Nephron progenitor cell (in vitro differentiated cells): ENCODE data around the gene RPA1.

Experiments
- DNase-seq: peaks from one replicate; pipeline ENCODE4 v3.0.0; 2021
- H3K27ac Mint-ChIP-seq: 2 replicates; pipeline ENCODE4 v1.8.0; 2021; ENCODE audit warnings: mild to moderate bottlenecking, moderate library complexity, mixed read lengths
- H3K27me3 Mint-ChIP-seq: 2 replicates; pipeline ENCODE4 v1.8.0; 2021; ENCODE audit warnings: mild to moderate bottlenecking, low read depth, mixed read lengths; ENCODE audit not compliant: poor library complexity
- H3K36me3 Mint-ChIP-seq: 2 replicates; pipeline ENCODE4 v1.8.0; 2021; ENCODE audit warnings: low read depth, mixed read lengths
- H3K4me1 Mint-ChIP-seq: 2 replicates; pipeline ENCODE4 v1.8.0; 2021; ENCODE audit warnings: mixed read lengths
- H3K4me3 Mint-ChIP-seq: 2 replicates; pipeline ENCODE4 v1.8.0; 2021; ENCODE audit warnings: mild to moderate bottlenecking, moderate library complexity, mixed read lengths
- H3K9me3 Mint-ChIP-seq: 2 replicates; pipeline ENCODE4 v1.8.0; 2021; ENCODE audit warnings: mild to moderate bottlenecking, moderate library complexity, mixed read lengths
- TF ChIP-seq, protein P1 (sequence below): fragments of 200-600 bp; sonication (generic); IDR thresholded peaks from 2 replicates; pipeline ENCODE4 v1.5.0; 2021; ENCODE audit warnings: antibody characterized with exemption

RPA1 gene

DNA sequence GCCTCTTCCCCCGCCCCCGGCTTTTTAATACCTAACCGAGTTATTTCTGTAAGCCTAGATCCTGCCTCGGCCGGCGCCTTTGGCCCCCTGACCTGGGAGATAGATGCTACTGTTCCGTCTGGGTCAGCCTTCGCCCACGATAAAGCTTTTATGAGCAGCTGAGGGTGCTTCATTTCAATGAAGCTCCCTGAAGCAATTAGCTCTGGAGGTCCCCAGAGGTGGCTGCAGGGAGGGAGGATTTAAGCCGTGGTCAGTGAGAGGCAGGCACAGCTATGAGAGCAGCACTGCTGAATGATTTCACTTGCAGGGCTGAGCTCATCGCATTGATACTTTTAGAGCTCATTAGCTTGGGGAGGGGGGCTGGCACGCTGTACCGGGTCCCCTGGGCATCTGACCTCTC, 89.4 kb downstream of the RPA1 start:
- H3K36me3 Mint-ChIP-seq = no peaks in the 10 kb centered on the region
- no peak overlapping the region for H3K4me3 Mint-ChIP-seq
- peaks cover 51% of the 10 kb centered on the region for H3K4me1 Mint-ChIP-seq
- peak overlapping the region; percentile 49 for H3K27ac Mint-ChIP-seq
- H3K27me3 Mint-ChIP-seq = peaks cover 36% of the 10 kb centered on the region
- no peak for DNase-seq
- H3K9me3 Mint-ChIP-seq = no peaks in the 10 kb centered on the region
- TF ChIP-seq, protein P1, sequence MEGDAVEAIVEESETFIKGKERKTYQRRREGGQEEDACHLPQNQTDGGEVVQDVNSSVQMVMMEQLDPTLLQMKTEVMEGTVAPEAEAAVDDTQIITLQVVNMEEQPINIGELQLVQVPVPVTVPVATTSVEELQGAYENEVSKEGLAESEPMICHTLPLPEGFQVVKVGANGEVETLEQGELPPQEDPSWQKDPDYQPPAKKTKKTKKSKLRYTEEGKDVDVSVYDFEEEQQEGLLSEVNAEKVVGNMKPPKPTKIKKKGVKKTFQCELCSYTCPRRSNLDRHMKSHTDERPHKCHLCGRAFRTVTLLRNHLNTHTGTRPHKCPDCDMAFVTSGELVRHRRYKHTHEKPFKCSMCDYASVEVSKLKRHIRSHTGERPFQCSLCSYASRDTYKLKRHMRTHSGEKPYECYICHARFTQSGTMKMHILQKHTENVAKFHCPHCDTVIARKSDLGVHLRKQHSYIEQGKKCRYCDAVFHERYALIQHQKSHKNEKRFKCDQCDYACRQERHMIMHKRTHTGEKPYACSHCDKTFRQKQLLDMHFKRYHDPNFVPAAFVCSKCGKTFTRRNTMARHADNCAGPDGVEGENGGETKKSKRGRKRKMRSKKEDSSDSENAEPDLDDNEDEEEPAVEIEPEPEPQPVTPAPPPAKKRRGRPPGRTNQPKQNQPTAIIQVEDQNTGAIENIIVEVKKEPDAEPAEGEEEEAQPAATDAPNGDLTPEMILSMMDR = no peak

DNA sequence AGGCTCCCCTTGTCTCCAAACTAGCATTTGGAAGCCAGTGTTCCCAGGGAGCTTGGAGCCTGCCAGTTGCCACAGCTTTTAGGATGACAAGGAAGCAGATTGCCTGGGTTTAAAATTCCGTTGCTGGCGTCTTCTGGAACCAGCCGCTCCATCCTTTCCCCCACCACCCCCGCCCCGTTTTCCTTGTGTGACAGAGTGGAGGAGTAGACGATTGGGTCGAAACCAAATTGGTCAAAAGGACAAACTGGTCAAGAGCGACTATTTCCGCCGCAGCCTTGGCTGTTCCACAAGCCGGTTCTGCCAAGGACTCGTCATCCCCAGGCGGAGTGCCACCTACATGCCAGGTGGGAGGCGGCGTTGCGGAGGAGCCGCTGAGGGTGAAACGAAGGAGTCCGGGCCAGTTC, 91.1 kb downstream of the RPA1 start:
- no peaks in the 10 kb centered on the region for H3K36me3 Mint-ChIP-seq
- TF ChIP-seq, protein P1 = no peak
- H3K4me3 Mint-ChIP-seq = no peak overlapping the region
- no peak for DNase-seq
- no peak overlapping the region for H3K27ac Mint-ChIP-seq
- no peaks in the 10 kb centered on the region for H3K9me3 Mint-ChIP-seq
- H3K4me1 Mint-ChIP-seq = peaks cover 38% of the 10 kb centered on the region
- H3K27me3 Mint-ChIP-seq = peaks cover 21% of the 10 kb centered on the region

DNA sequence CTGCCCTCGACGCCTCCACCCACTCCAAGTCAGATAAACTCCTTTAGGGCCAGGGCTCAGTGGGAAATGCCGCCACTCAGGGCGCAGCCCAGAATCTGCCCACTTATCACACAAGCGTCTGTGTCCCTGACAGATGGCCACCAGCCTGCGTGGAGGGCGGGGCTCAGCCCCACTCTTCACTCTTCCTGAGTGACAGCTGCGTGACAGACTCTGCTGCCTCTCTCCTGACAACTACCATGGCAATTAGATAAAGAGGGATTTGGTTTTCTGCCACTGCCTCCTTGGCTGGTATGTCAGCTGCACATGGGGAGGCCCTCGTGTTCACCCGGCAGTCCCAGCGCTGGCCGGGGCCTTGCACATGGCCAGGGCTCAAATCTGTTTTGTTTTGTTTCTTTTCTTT, 99.2 kb downstream of the RPA1 start:
- Mint-ChIP-seq H3K4me3 (no peak overlapping the region), H3K9me3 (no peaks in the 10 kb centered on the region), H3K4me1 (peaks cover 26% of the 10 kb centered on the region), H3K27me3 (peaks cover 13% of the 10 kb centered on the region), H3K27ac (no peak overlapping the region), H3K36me3 (no peaks in the 10 kb centered on the region)
- TF ChIP-seq, protein P1 = no peak
- DNase-seq = no peak

DNA sequence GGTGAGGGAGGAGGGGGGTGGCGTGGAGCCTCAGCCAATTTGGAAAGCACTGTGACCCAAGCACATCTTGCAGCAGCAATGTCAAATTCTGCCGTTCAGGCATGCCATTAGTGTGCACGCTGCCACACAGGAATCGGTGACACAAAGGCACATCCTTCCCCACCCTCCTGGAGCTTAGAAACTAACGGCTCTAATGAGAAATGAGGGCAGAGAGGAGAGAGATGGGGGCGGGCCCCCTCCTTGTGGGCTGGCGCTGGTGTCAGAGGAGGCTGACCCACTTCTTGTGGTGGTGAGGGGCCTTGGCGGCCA, 100.5 kb downstream of the RPA1 start:
- H3K4me1 Mint-ChIP-seq = peaks cover 37% of the 10 kb centered on the region
- H3K9me3 Mint-ChIP-seq = no peaks in the 10 kb centered on the region
- TF ChIP-seq, protein P1 = no peak
- peaks cover 21% of the 10 kb centered on the region for H3K27me3 Mint-ChIP-seq
- no peak for DNase-seq
- no peak overlapping the region for H3K4me3 Mint-ChIP-seq
- H3K36me3 Mint-ChIP-seq = no peaks in the 10 kb centered on the region
- no peak overlapping the region for H3K27ac Mint-ChIP-seq

DNA sequence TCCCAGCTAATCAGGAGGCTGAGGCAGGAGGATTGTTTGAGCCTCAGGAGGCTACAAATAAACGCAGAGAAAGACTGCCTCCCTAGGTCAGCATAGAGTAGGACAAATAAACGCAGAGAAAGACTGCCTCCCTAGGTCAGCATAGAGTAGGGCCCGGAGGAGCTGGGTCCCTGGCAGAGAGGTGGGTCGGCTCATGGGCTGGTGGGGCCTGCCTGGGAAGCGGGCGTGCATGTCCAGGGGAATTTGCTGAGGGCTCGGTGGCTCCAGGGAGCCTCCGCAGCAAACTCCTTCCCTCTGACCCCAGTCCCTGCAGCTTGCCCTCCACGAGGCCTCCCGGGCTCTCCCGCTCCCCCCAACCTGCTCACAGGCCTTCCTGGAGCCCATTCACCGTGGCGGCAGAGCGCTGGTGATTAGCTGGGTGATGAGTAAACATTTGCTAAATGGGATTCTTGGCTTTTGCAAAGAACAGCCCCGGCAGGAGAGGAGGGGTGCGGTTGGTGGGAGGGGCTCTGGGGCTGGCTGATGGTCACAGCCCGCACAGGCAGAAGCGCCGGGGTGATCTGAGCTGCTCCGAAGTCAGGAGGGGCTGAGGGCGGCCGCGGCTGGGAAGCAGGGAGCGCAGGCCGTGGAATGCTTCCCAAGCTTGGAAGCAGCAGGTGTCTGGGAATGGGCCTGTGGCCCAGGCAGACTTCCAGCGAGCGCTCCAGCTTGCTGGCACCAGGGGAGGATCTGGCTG, 102.2 kb downstream of the RPA1 start:
- Mint-ChIP-seq H3K36me3 (no peaks in the 10 kb centered on the region), H3K9me3 (no peaks in the 10 kb centered on the region), H3K4me1 (peaks cover 38% of the 10 kb centered on the region), H3K27ac (no peak overlapping the region), H3K27me3 (peaks cover 23% of the 10 kb centered on the region), H3K4me3 (peak overlapping the region; percentile 28)
- peak; percentile 66 for DNase-seq
- TF ChIP-seq, protein P1 = no peak
